UCSD-AML1 (cell line): ENCODE results near the gene COL18A1.
"Not testable (repeated sequence)": the region's sequence is repeated elsewhere in the genome, so short reads cannot be mapped to it uniquely, and the experiment has no call there.

ENCODE experiments used
- DNase-seq: peaks from one replicate; lab custom pipeline; 2025; ENCODE audit not compliant: unreplicated experiment; lab: John Stamatoyannopoulos, UW

The COL18A1 gene

DNA sequence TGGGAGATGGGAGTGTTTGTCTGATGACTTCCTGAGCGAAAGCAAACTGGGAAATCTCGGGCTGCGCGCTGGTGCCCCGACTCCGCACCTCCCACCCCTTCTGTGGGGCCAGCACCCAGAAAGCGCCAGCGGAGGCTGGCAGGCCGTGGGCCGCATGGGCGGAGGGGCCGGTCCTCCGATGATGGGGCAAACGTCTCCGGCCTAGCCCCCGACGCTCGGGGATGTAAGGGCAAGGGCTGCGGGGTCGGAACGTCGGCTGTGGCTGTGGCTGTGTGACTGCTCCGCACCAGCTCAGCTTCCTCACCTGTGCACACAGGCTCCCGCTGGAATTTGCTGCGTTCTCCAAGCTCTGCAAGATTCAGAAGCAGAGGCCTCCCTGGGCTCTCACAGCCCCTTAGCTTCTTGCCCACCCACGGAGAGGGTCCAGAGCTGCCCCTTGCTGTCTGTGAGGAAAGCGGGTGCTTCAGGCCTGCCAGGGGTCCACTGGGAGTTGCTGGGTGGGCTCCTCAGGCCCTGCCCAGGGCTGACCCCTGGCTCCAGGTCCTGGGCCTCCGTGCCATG is 35.0 kb downstream of the COL18A1 start:
- DNase-seq: no peak

DNA sequence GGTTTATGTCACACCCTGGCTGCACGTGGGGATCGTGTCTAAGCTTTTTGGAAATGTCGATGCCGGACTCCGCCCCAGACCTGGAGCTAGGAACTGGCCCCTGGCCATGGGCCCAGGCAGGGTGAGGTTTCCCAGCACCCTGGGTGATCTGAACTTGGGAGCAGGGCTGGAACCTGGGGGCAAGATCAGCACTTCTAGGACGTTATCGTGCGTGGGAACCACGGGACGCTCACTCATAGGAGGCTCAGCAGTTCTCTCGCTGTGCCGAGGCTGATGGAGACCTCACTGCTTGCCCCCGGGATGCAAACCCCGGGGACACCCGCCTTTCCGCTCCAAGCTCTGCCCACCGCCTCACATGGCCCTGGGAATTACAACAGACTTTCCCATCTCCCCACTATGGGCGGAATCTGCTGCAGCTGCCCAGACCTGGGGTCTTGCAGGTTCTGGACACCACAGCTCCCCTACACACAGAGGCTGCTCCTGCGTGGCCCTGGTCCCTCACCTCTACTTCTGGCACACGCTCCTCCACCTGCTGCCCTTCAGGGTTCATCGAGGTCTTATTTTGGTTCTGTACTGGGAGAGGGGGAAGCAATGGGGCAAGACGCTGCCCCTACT is 35.9 kb downstream of the COL18A1 start:
- no peak for DNase-seq

DNA sequence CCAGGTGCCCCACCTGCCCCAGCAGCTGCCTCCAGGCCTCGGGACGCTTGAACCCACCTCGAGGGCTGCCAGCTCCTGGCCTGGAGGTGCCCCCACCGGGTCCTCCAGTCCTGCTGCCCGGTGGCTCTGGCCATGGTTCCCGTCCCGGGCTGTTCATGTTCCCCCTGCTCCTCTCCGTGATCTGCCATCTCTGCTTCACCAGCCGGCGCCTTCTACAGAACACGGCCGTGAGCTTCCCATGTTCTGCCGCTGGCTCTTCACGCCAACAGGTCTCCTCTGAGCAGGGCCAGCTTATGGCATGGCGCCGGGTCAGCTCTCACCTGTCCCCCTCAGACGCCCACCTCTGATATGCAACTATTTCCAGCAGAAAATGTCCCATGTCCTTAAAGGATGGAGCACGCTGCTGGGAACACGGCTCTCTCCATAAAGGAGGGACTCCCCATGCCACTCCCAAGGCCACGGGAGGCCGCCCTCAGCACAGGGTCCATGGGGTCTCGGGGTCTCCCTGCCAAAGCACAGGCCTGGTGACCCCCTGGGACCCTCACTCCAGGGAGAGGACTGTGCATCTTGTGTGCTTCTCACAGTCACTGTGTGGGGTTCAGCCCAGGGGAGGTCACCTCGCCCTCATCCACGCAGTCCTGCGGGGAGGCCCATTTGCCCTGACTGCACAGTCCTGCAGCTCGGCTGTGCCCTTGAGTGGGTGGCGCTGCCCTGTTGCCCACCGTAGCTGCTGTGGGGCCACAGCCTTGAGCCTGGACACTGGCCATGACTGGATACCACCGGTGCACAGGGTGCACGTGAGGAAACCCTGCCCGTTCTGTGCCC is 36.7 kb downstream of the COL18A1 start:
- no peak for DNase-seq

DNA sequence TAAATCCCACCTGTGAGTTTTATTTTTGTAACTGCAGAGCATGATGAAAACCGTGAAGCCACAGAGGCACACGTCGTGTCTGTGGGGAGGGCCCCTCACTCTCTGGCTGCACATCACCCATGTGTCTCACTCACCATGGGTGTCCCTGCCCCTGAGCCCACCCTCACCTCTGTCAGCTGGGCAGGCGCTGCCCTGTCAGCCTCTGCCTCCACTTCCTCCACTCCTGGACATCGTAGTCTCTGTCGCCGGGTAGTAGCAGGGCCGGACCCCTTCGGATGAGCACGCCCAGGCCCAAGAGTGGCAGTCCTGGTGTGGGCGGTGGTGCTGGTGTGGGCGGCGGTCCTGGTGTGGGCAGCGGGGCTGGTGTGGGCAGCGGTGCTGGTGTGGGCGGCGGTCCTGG is 37.3 kb downstream of the COL18A1 start:
- DNase-seq: no peak

DNA sequence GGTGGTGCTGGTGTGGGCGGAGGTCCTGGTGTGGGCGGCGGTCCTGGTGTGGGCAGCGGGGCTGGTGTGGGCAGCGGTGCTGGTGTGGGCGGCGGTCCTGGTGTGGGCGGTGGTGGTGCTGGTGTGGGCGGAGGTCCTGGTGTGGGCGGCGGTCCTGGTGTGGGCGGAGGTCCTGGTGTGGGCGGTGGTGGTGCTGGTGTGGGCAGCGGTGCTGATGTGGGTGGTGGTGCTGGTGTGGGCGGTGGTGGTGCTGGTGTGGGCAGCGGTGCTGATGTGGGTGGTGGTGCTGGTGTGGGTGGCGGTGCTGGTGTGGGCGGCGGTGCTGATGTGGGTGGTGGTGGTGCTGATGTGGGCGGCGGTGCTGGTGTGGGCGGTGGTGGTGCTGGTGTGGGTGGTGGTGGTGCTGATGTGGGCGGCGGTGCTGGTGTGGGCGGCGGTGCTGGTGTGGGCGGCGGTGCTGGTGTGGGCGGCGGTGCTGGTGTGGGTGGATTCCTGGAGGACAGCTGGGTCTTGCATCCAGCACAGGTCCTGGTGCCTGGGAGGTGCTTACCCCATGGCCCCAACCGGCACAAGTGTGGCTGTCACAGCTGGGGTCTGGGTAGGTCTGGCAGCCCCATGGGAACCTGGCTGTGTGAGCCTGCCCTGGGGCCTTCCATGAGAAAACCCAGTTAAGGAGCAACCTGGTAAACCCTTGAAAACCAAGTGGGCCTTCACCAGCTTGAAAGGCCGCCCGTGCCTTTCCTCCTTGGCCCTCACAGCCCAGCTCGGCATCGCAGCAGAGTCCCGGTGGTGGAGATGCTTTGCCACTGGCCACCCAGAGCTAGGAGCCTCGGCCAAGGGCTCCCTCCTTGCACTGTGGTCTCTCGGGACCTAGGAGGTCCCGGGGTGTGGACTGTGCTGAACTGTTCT is 38.0 kb downstream of the COL18A1 start:
- DNase-seq: not testable (repeated sequence)

DNA sequence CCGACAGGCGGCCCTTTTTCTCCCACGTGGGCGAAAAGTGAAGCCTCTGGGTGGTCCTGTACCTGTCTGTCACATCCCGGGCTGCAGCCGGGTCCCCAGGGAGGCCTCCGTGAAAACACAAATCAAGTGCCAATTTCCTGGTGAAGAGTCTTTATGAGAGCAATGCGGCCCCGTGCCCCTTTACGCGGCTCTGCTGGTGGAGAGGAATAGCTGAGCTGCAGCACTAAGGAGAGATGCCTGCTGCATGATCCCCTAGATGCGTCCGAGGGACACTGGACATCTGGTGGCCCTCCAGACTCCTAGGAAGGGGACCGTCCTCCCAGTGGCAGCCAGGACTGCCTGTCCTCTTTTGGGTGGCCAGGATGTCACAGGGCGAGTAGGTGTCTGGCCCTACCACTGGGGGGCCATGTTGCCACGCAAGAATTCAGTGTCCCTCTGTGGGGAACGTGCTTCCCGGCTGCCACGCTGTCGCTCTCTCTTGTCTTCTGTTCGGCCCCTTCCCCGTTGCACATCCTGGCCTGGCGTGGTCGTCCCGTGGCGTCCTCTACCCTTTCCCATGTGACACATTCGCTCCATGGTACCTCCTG is 38.7 kb downstream of the COL18A1 start:
- peak; percentile 59 for DNase-seq

DNA sequence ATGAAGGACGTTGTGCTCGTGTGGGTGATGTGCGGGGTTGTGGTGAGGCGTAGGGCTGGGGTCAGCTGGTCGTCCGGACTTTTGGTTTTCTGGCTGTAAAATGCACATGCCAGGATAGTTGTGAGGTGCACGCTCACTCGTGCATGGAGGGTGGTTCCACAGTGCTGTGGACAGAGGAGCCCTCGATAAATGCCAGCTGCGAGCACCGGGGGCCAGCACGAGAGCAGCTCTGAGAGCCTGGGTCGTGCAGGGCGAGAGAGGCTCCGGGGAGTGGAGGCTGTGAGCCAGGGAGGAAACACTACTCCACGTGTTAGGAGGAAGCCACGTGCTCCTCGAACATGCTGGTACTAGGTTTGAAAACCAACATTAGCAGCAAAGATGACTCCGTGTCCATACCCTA is 39.4 kb downstream of the COL18A1 start:
- no peak for DNase-seq

DNA sequence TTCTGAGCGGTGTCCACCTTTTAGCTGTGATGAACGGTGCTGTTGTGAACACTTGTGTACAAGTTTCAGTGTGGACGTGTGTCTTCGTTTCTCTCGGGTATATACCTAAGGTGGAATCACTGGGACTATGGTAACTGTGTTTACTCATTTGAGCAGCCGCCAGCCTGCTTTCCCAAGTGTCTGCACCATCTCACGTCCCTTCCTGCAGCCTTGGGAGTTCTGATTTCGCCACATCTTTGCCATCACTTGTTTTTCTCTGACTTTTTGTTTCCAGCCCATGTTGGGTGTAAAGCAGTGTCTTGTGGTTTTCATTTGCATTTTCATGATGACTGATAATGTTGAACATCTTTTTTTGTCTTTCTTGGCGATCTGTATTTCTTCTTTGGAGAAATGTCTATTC is 40.4 kb downstream of the COL18A1 start:
- DNase-seq: no peak

DNA sequence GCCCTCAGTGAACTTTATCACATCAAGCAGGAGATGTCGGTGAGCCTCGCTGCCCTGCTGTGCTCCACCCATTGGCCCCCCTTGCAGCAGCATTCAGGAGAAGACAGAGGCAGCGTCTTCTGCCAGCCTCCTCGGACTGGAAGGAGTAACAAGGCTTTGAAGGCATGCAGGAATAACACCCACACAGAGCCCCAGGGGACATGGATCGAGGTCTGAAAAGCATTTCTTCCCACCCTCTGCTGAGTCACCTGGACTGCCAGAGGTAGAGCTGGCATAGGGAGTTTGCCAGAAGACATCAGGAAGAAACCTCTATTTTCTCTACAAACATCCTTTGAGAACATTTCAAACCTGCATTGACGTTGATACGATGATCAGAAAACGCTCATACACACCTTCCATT is 42.9 kb downstream of the COL18A1 start:
- no peak for DNase-seq

DNA sequence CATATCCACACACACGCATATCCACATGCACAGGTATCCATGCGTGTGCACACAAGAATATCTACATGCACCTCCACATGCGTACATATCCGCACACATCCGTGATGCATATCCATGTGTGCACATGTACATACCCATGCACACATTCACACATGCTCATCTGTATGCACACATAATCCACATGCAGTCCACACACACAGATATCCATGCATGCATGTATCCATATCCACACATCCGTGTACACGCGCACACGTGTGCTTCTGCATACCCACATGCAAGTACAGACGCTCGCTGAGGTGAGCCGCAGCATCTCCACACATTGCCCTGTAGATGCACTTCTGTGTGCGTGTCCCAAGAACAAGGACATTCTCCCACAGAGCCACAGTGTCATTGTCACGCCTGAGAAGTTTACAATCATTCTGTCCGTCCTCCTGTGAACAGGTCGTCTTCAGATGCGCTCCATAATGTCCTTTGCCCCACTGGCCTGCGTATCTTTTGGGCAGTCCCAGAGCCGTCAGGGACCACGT is 43.4 kb downstream of the COL18A1 start:
- no peak for DNase-seq

DNA sequence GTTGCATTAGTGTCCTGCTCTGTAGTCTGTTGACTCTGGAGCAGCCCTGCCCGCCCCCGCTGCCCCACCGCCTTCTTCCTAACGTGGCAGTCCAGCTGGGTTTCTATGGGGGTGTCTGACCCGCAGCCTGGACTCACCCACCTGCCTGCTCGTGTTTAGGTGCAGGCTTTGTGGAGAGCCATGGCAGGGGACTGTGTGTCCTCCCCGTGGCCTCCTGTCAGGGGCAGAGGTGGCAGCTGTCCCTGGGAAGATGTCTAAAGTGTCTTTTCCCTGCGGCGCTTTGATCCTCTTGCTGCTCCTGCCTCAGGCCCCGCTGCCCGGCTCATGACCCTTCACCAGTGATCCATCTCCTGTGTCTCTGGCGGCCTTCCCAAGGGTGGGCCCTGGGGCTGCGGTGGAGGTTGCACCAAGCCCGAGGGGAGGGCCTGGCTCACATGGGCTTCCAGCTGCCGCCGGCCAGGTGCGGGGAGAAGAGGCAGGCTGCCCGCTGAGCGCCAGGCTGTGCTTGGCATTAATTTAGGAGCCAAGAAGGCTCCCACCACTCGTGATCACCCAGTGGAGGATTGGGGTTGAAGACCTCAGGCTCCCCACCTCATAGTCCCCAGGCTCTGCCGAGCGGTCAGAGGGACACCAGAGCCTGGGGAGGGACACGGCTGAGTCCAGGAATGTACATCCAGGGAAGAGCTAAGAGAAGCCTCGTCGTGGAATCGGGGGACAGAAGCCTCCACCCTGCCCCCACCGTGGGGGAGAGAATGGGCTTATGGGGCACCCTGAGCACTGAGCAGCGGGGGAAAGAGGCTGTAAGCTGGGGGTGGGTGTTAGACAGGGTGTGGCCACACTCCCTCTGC is 44.1 kb downstream of the COL18A1 start:
- no peak for DNase-seq

DNA sequence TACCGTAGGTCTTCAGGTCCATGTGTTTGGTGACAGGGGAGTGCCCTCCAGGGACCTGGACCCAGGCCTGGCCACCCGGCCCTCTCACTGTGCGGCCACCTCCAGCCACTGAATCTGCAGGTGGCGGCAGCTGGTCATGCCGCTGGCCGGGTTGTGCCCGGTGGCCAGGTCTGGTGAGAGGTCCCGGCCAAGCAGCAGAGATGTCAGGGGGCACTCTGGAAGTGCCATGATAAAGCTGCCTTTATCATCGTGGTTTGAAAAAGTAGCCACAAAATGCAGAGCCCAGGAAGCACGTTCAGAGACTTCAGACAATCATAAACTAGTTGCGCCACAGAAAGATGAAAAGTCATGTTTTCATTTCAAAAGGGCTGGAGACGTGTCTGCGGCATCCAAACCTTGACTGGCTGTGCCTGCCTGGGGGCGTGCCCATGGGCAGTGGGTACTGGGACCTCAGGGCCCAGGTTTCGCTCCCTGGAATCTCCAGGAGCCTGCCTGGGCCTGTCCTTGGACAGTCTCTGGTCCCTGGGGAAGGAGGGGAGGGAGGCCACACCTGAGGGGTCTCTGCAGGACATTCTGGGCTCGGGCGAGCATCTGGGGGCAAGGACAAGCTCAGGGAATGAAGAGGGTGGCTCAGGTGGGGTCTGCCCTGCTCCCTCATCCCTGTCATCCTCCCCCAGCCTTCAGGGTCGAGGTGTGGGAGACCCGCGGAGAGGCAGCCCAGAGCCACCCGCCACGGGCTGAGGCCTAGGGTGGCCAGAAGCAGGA is 44.9 kb downstream of the COL18A1 start:
- DNase-seq: no peak

DNA sequence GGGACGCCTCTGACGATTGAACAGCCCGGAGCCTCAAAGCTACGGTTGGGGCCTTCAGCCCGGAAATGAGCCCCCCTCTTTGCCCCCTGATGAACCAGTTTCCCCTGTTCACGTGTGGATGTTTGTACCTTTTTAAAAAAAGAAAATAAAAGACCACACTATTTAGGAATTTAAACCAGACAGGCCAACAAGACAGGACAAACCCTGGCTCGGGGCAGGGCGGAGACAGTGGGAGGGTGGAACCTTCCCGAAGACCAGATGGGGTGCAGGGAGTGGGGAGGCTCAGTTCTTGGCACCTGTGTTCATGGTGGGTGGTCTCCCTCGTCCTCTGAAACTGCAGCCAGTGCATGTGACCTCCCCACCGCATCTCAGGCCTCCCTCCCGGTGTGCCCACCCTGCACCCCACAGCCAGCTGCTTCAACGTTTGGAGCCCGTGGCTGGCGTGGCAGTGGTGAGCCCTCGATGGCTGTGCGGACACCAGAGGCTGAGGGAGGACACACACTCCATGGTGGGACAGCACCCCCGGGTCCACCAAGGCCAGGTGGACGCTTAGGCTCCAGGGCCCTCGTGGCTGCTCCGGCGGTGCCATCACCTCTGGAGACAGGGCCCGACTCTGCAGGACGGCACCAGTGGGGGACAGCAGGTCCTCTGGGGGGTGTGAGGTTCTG is 45.6 kb downstream of the COL18A1 start:
- no peak for DNase-seq

DNA sequence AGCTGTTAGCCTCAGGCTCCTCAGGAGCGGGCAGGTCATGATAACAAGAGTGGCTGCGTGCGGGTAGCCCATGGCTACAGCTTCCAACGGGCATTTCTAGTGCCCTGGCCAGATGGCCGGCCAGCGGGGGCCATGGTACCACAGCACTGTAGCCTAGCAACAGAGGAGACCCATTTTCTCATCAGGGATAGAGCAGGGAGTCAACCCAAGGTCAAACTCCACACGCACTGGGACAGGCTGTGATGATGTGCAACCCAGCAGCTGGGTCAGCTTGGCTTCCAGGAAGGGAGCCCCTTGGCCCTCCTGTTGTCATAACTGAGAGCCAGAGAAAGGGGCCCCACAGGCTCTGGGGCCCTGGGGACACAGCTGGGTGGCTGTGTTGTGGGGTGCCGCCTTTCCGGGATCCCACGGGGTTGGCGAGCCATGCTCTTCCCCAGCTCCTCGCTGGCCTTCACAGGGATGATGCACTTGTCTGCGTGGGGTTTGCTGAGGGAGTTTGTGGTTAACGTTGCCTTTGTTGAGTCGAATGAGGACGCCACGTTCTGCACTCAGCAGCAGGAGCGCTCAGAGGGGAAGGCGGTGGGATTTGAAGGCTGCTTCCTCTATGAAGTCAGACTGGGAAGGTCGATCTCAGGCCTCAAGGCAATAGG is 46.3 kb downstream of the COL18A1 start:
- no peak for DNase-seq

DNA sequence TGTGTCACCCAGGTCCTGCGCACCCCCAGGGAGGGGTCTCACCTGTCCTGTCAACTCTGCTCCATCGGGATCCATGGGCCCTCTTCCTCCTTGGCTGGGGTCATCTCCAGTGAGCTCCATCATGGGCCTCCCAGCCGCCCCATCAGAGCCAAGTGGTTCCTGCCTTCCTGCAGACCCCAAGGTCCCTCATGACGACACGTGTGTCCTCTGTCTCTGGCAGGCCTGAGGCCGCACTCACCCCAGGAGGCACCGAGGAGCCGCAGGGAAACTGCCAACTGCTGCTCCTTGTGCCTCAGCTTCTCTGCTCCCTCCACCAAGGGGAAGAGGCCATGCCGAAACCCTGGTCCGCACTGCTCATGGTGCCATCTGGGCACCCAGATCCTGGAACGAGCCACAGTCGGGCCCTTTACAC is 46.8 kb downstream of the COL18A1 start:
- DNase-seq: no peak

DNA sequence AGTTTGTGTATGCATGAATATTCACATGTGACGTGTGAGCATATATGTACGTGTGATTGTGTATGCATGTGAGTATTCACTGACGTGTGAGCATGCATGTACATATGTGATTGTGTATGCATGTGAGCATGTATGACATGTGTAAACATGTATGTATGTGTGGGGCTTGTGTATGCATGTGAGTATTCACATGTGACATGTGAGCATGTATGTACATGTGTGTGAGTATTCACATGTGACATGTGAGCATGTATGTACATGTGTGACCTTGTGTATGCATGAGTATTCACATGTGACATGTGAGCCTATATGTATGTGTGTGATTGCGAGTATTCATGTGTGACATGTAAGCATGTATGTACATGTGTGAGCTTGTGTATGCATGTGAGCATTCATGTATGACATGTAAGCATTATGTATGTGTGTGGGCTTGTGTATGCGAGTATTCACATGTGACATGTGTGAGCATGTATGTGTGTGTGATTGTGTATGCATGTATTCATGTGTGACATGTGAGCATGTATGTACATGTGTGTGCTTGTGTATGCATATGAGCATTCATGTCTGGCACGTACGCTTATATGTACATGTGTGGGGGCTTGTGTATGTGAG is 47.8 kb downstream of the COL18A1 start:
- no peak for DNase-seq

DNA sequence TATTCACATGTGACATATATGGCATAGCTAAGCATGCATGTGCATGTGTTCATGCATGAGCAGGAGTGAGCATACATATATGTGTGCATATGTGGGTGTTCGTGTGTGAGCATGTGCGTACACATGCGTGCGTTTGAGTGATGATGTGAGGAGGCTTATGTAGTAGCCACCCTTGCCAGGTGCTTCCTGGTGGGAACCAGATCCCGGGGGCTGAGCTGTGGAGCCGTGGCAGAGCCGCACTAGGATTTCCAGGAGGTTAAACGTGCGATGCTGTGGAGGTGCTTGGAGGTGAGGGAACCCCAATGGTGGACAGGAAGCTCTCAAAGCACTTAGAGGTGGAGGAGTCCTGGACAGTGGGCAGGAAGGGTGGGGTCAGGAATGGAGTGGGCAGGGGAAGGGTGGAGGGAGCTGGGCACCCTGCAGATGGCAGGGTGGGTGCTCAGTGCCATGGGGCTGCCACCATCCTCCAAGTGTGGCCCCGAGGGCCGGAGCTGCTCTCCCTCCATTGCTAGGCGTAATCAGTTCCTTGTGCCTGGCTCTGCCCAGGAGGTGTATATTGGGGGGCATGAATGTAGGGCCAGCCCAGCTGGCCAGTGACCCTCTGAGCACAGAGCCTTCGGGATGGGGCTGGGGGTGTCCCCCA is 48.5 kb downstream of the COL18A1 start:
- DNase-seq: no peak
